K562 (cell line): ENCODE results near the gene SIGLEC1. TPM values are rescaled to one million over a fixed set of nuclear protein-coding genes. Genes with fewer than 3 reads are reported as not detected.

Experiments used
- ATAC-seq: fragments of 200-7000 bp; cut with Tn5 transposase; 3 replicates; pipeline ENCODE4 v1.9.1; 2020; ENCODE audit warnings: moderate library complexity
- BruUV-seq: library from RNA; stranded (reverse); fragments of 400-500 nt; replicated peaks from 2 replicates; lab custom pipeline; 2021; lab: Mats Ljungman, UMichigan
- CTCF ChIA-PET: fragments of 300-600 bp; formaldehyde crosslinking; extraction: SDS; loops from one replicate; lab custom pipeline; 2021; ENCODE audit warnings: low intra/inter-chr PET ratio; lab: Yijun Ruan, JAX
- POLR2A ChIA-PET: fragments of 300-600, 350-650 bp; sonication (Branson Sonifier 250); formaldehyde crosslinking; extraction: SDS; loops from one replicate; lab custom pipeline; 2021; ENCODE audit warnings: antibody characterized with exemption, inconsistent platforms; lab: Yijun Ruan, JAX
- DNase-seq, 4 experiments: peaks; one replicate each; pipeline versions ENCODE4 v3.0.0 to v3.0.0-alpha.2; 2011 to 2018; ENCODE audit warnings: low spot score in 3 of 4, mixed read lengths in 3 of 4; ENCODE audit errors: extremely low read depth in 1 of 4
- FAIRE-seq: peaks from 2 replicates; lab custom pipeline; 2011; peaks lifted over from hg19 to GRCh38; lab: Jason Lieb, UNC
- H2AFZ ChIP-seq: 2 replicates; pipeline ENCODE4 v1.6.0; 2011; ENCODE audit warnings: low read depth, low read length, control low read depth, inconsistent platforms
- H3K27ac ChIP-seq: fragments of 200-600 bp; 3 replicates; pipeline ENCODE4 v1.8.0; 2011; ENCODE audit warnings: low read depth, mild to moderate bottlenecking, control low read depth, inconsistent platforms, low read length, moderate library complexity, mixed read lengths; ENCODE audit errors: extremely low read depth
- H3K27me3 ChIP-seq, 2 experiments: fragments of 300-600 bp in 1 of 2; 2 replicates in 1 of 2; 3 replicates in 1 of 2; pipeline versions ENCODE4 v1.6.0 to v1.8.0; 2011; ENCODE audit warnings: inconsistent platforms in 2 of 2, low read length in 2 of 2, mild to moderate bottlenecking in 1 of 2, mixed read lengths in 1 of 2, moderate library complexity in 1 of 2; ENCODE audit not compliant: control insufficient read depth in 2 of 2, insufficient read depth in 2 of 2
- H3K36me3 ChIP-seq: fragments of 300-600 bp; 3 replicates; pipeline ENCODE4 v1.8.0; 2011; ENCODE audit warnings: mild to moderate bottlenecking, low read length, inconsistent platforms; ENCODE audit not compliant: control insufficient read depth, insufficient read depth
- H3K4me1 ChIP-seq, 2 experiments: fragments of 200-600 bp in 1 of 2; replicated peaks in 1 of 2; 2 replicates in 1 of 2; 3 replicates in 1 of 2; pipeline versions ENCODE4 v1.5.1 to v1.8.0; 2011; ENCODE audit warnings: inconsistent platforms in 2 of 2, low read length in 2 of 2, mild to moderate bottlenecking in 1 of 2, mixed read lengths in 1 of 2, moderate library complexity in 1 of 2; ENCODE audit not compliant: control insufficient read depth in 2 of 2, insufficient read depth in 2 of 2
- H3K4me2 ChIP-seq: 2 replicates; pipeline ENCODE4 v1.6.1; 2011; ENCODE audit warnings: low read length, control low read depth, inconsistent platforms, mixed read lengths; ENCODE audit not compliant: insufficient read depth
- H3K4me3 ChIP-seq: fragments of 200-600 bp; sonication (generic), shearing (Covaris generic); 2 replicates; pipeline ENCODE4 v1.5.1; 2016; ENCODE audit warnings: control low read depth, inconsistent platforms
- H3K79me2 ChIP-seq: fragments of 200-600 bp; 3 replicates; pipeline ENCODE4 v1.8.0; 2011; ENCODE audit warnings: low read length, inconsistent platforms; ENCODE audit not compliant: control insufficient read depth, insufficient read depth
- H3K9ac ChIP-seq, 2 experiments: 2 replicates each; pipeline versions ENCODE4 v1.6.0 to v1.6.1; 2011; ENCODE audit warnings: low read depth in 2 of 2, low read length in 2 of 2, control low read depth in 1 of 2, inconsistent platforms in 1 of 2, mild to moderate bottlenecking in 1 of 2, mixed read lengths in 1 of 2; ENCODE audit not compliant: insufficient read depth in 1 of 2
- H3K9me1 ChIP-seq: one replicate; pipeline ENCODE4 v1.6.0; 2011; ENCODE audit warnings: inconsistent platforms, mild to moderate bottlenecking, low read length, moderate library complexity; ENCODE audit not compliant: control insufficient read depth, insufficient read depth
- H3K9me3 ChIP-seq: replicated peaks from 2 replicates; pipeline ENCODE4 v1.5.1; 2011; ENCODE audit warnings: low read depth, low read length, inconsistent platforms; ENCODE audit not compliant: control insufficient read depth, insufficient read depth
- H4K20me1 ChIP-seq: replicated peaks from 2 replicates; pipeline ENCODE4 v1.6.1; 2011; ENCODE audit warnings: low read length, inconsistent platforms, mixed read lengths; ENCODE audit not compliant: control insufficient read depth, insufficient read depth
- BRD9 ChIP-seq: fragments of 450-650 bp; IDR thresholded peaks from 2 replicates; pipeline ENCODE4 v1.6.1; 2018; ENCODE audit warnings: low read depth; ENCODE audit not compliant: partially characterized antibody
- DIDO1 ChIP-seq: fragments of 450-650 bp; IDR thresholded peaks from 2 replicates; pipeline ENCODE4 v1.6.1; 2016; ENCODE audit warnings: low read depth, missing biosample characterization, missing genetic modification characterization
- EWSR1 ChIP-seq: fragments of 450-650 bp; IDR thresholded peaks from 2 replicates; pipeline ENCODE4 v1.6.1; 2018; ENCODE audit warnings: borderline replicate concordance, mild to moderate bottlenecking, low read depth, moderate library complexity; ENCODE audit not compliant: partially characterized antibody
- HDAC1 ChIP-seq, 2 experiments: fragments of 450-650 bp; IDR thresholded peaks; 2 replicates each; pipeline ENCODE4 v1.6.1; 2016 to 2017; ENCODE audit warnings: inconsistent platforms in 1 of 2, mild to moderate bottlenecking in 1 of 2, moderate library complexity in 1 of 2
- NR2F6 ChIP-seq: fragments of 450-650 bp; formaldehyde crosslinking; IDR thresholded peaks from 2 replicates; pipeline ENCODE4 v1.4.0; 2020; ENCODE audit warnings: mild to moderate bottlenecking
- SMARCB1 ChIP-seq: IDR thresholded peaks from 2 replicates; pipeline ENCODE4 v1.6.1; 2011; ENCODE audit warnings: improper control_type of control experiment, low read depth; ENCODE audit not compliant: insufficient read length
- TBP ChIP-seq: optimal IDR thresholded peaks from 2 replicates; pipeline ENCODE3; 2011; ENCODE audit warnings: low read depth, low read length, improper control_type of control experiment
- ZC3H11A ChIP-seq: IDR thresholded peaks from 2 replicates; pipeline ENCODE4 v1.6.1; 2012; ENCODE audit warnings: low read depth, low read length, improper control_type of control experiment
- ZFP30 ChIP-seq: fragments of 250-450 bp; sonication (Bioruptor Pico); IDR thresholded peaks from 2 replicates; pipeline ENCODE4 v1.8.0; 2022; ENCODE audit warnings: moderate library complexity, mild to moderate bottlenecking, inconsistent platforms, borderline replicate concordance
- ZNF764 ChIP-seq: fragments of 250-450 bp; sonication (Bioruptor Pico); IDR thresholded peaks from 2 replicates; pipeline ENCODE4 v1.4.0; 2020; ENCODE audit warnings: low read depth, mild to moderate bottlenecking, moderate library complexity
- ZNF785 ChIP-seq: fragments of 250-450 bp; sonication (Bioruptor Pico); IDR thresholded peaks from 2 replicates; pipeline ENCODE4 v1.4.0; 2020; ENCODE audit warnings: mild to moderate bottlenecking
- WGBS: fragments of 100-300 bp; shearing (Covaris generic); methylation state at CpG from one replicate; pipeline ENCODE4 v1.1.6; 2016; ENCODE audit warnings: low coverage, mixed read lengths; ENCODE audit not compliant: insufficient coverage; ENCODE audit errors: missing lambda C conversion rate; 5-methylcytosine and 5-hydroxymethylcytosine counted together
- in situ Hi-C: fragments of 300-500 bp; cut with MboI; formaldehyde crosslinking; loops from 4 replicates; pipeline ENCODE4 v1.15.0; 2018; ENCODE audit warnings: inconsistent platforms, mixed read lengths
- intact Hi-C: fragments of 100-400 bp; cut with micrococcal nuclease; formaldehyde crosslinking; loops from 2 replicates; pipeline ENCODE4 v1.14.2; 2022
- polyA plus RNA-seq, 8 experiments: library from polyadenylated mRNA; depleted of rRNA in 4 of 8; stranded (reverse) in 5 of 8; unstranded in 3 of 8; fragments of >200 nt; fragmentation: Nextera tagmentation in 2 of 8; fragmentation: Illumina TruSeq in 1 of 8; extraction: Ambion mirVana in 2 of 8; extraction: Trizol in 1 of 8; gene quantifications; 2 replicates each; pipeline versions ENCODE4 v1.2.1 to v1.2.3, GENCODE V29; 2011 to 2014; ENCODE audit warnings: inconsistent platforms in 1 of 8, missing spikeins in 1 of 8
- total RNA-seq, 7 experiments: library from RNA; depleted of rRNA in 6 of 7; stranded (reverse); fragments of >200 nt in 6 of 7; fragmentation: Illumina TruSeq in 2 of 7; extraction: Trizol in 2 of 7; gene quantifications; 2 replicates each; pipeline versions ENCODE4 v1.2.1 to v1.2.3, GENCODE V29; 2011 to 2021; ENCODE audit warnings: low replicate concordance in 1 of 7
- TF ChIP-seq, protein P1 (sequence below): sonication (generic); formaldehyde crosslinking; IDR thresholded peaks from 2 replicates; pipeline ENCODE4 v1.8.0; 2022; ENCODE audit warnings: mild to moderate bottlenecking, missing genetic modification reagents

SIGLEC1 gene
- total and polyA plus RNA-seq, 9 of the 15 experiments (the other 6 are each of a cell fraction or from before 2014, with no cell fraction given), result 0.05 to 0.07 TPM; not detected in 7

DNA sequence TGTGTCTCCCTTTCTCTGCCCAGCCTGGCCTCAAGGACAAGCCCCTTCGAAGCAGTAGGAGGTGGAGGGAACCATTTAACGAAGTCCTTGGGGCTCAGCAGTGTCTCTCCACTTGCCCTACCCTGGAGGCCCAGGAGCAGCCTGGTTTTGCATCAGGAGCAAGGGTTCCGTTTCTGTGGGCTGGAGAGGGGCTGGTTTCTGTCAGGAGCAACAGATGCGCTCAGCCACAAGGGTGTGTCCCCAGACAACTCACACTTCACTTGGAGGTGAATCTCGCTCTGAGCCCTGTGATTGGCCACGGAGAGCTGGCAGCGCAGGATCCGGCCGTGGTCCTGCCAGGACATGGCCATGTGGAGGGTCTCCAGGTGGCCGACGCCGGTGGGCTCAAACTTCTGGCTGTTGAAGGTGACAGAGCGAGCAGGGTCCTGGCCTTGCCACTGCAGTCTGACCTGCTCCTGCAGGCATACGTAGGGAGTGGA lies 6.9 kb downstream of the SIGLEC1 start:
- H2AFZ ChIP-seq, result no peak overlapping the region
- DNase-seq, result no peak
- TF ChIP-seq ZFP30 (CRISPR knock-in tag), result no peak
- TF ChIP-seq BRD9, result no peak
- TF ChIP-seq HDAC1 (IDR thresholded peaks at IDR 0.05), result no peak
- TF ChIP-seq ZNF785 (CRISPR knock-in tag), result no peak
- no peak for TF ChIP-seq ZNF764
- TF ChIP-seq NR2F6 (CRISPR knock-in tag), result no peak
- TF ChIP-seq ZC3H11A, result no peak
- no peak for TF ChIP-seq DIDO1 (tag)
- no peak for TF ChIP-seq EWSR1
- TF ChIP-seq, protein P1, sequence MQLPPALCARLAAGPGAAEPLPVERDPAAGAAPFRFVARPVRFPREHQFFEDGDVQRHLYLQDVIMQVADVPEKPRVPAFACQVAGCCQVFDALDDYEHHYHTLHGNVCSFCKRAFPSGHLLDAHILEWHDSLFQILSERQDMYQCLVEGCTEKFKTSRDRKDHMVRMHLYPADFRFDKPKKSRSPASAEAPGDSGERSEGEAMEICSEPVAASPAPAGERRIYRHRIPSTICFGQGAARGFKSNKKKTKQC (CRISPR knock-in tag), result no peak
- no peak for TF ChIP-seq SMARCB1
- no peak for TF ChIP-seq TBP
- TF ChIP-seq, all 486 proteins: peak for 0
- Histone ChIP-seq H3K4me3 (no peak overlapping the region), H3K79me2 (no peaks in the 10 kb centered on the region), H3K27ac (no peak overlapping the region), H3K27me3 (peaks cover 0 to 27% of the 10 kb centered on the region in 2 experiments; a peak in 3 of 5 replicates), H4K20me1 (no peaks in the 10 kb centered on the region), H3K9ac (peak overlapping the region in 1 of 2 experiments; percentile 35; a peak in 1 of 4 replicates), H3K4me2 (no peak overlapping the region), H3K4me1 (peaks cover 0 to 17% of the 10 kb centered on the region in 2 experiments; a peak in 2 of 5 replicates), H3K36me3 (no peaks in the 10 kb centered on the region), H3K9me3 (no peaks in the 10 kb centered on the region), H3K9me1 (no peaks in the 10 kb centered on the region)
- 14% methylated on average over 11 of the region's 14 CpGs for WGBS
- intact Hi-C loops, result no loop called here
- CTCF ChIA-PET, result no interaction called here
- POLR2A ChIA-PET, result no interaction called here
- in situ Hi-C loops, result no loop called here
- no TSS peak for BruUV-seq
- FAIRE-seq (no peak), ATAC-seq (no peak)
